ENCODE measurements around the gene TTC28. TPM values are rescaled to one million over a fixed set of nuclear protein-coding genes. Genes with fewer than 3 reads are reported as not detected.

The TTC28 gene
- total RNA-seq, 1 experiment from 2014 or later: 0.12 TPM

DNA sequence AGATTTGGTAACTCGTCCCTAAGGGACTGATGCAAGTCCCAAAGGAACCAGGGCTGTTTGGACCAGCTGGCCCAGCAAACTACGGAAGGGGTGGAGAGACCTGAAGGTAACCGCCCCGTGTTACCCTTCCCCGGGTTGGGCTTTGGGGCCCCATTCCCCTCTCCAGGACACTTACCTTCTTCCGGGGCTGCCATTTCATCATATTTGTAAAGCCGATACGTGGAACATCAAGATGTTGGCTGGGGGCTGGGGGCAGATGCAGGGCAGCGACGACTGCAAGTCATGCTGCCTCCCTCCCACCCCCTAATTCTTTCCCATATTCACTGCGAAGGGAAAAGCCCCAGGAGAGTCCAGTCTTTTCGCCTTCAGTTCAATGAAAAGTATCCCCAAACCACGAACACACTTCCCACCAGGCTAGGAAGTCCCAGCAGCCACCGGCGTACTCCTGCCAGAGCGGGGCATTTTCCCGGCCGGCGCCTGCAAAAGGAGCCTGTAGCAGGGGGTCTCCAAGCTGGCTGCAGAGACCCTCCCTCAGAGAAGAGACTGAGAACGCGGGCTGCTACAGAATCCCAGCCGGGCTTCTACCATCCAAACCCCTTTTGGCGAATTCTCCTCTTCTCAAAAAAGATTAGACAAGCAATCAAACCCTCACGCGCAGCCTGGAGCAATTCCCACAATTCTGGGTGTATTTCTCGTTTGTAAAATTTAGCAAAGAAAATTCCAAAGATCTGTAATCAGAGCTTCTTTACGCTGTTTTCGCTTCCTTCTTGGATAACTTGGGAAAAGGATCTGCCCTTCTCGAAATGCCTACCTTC, 236.7 kb downstream of the TTC28 start:
- H3K9me2 ChIP-seq (ENCODE audit: insufficient read depth): no peaks in the 10 kb centered on the region
- TF ChIP-seq CEBPB (IDR thresholded peaks at IDR 0.05; ENCODE audit: low read depth) (no peak), POLR2A (IDR thresholded peaks at IDR 0.05; ENCODE audit: borderline replicate concordance, extremely low read depth, insufficient read depth, insufficient read length) (no peak)
- TF ChIP-seq, protein P1, sequence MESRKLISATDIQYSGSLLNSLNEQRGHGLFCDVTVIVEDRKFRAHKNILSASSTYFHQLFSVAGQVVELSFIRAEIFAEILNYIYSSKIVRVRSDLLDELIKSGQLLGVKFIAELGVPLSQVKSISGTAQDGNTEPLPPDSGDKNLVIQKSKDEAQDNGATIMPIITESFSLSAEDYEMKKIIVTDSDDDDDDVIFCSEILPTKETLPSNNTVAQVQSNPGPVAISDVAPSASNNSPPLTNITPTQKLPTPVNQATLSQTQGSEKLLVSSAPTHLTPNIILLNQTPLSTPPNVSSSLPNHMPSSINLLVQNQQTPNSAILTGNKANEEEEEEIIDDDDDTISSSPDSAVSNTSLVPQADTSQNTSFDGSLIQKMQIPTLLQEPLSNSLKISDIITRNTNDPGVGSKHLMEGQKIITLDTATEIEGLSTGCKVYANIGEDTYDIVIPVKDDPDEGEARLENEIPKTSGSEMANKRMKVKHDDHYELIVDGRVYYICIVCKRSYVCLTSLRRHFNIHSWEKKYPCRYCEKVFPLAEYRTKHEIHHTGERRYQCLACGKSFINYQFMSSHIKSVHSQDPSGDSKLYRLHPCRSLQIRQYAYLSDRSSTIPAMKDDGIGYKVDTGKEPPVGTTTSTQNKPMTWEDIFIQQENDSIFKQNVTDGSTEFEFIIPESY (IDR thresholded peaks at IDR 0.05; ENCODE audit: extremely low read depth, insufficient replicate concordance, low read length): no peak
- TF ChIP-seq, protein P2, sequence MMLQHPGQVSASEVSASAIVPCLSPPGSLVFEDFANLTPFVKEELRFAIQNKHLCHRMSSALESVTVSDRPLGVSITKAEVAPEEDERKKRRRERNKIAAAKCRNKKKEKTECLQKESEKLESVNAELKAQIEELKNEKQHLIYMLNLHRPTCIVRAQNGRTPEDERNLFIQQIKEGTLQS (IDR thresholded peaks at IDR 0.05): no peak
- TF ChIP-seq, protein P3, sequence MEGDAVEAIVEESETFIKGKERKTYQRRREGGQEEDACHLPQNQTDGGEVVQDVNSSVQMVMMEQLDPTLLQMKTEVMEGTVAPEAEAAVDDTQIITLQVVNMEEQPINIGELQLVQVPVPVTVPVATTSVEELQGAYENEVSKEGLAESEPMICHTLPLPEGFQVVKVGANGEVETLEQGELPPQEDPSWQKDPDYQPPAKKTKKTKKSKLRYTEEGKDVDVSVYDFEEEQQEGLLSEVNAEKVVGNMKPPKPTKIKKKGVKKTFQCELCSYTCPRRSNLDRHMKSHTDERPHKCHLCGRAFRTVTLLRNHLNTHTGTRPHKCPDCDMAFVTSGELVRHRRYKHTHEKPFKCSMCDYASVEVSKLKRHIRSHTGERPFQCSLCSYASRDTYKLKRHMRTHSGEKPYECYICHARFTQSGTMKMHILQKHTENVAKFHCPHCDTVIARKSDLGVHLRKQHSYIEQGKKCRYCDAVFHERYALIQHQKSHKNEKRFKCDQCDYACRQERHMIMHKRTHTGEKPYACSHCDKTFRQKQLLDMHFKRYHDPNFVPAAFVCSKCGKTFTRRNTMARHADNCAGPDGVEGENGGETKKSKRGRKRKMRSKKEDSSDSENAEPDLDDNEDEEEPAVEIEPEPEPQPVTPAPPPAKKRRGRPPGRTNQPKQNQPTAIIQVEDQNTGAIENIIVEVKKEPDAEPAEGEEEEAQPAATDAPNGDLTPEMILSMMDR (IDR thresholded peaks at IDR 0.05 in 2 of 3, conservative IDR thresholded peaks at IDR 0.05 in 1 of 3; ENCODE audit: borderline replicate concordance in 1 of 3, insufficient read depth in 1 of 3, low read depth in 2 of 3, low read length in 2 of 3): no peak
- TF ChIP-seq, protein P4, sequence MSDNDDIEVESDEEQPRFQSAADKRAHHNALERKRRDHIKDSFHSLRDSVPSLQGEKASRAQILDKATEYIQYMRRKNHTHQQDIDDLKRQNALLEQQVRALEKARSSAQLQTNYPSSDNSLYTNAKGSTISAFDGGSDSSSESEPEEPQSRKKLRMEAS (IDR thresholded peaks at IDR 0.05): no peak
- BruUV-seq (replicated peaks): no TSS peak
- no peak overlapping the region for H3K9ac ChIP-seq (ENCODE audit: low read length)
- H3K4me1 ChIP-seq (ENCODE audit: control insufficient read depth in 1 of 2, insufficient read depth in 2 of 2, low read length in 2 of 2): no peaks in the 10 kb centered on the region
- H2AFZ ChIP-seq (ENCODE audit: low read depth, low read length, poor library complexity, severe bottlenecking): no peak overlapping the region
- CTCF ChIA-PET: no interaction called here
- RAD21 ChIA-PET (ENCODE audit: low non-redundant PET in 1 of 2, low total read pairs in 2 of 2, uncharacterized antibody in 2 of 2, unreplicated experiment in 2 of 2): no interaction called here
- POLR2A ChIA-PET: no interaction called here
- H3K9me3 ChIP-seq (ENCODE audit: control insufficient read depth in 1 of 2, insufficient read depth in 1 of 2, low read depth in 1 of 2, low read length in 2 of 2): no peaks in the 10 kb centered on the region
- H4K20me1 ChIP-seq (ENCODE audit: insufficient read depth): no peaks in the 10 kb centered on the region
- intact Hi-C loops (cut with micrococcal nuclease): loop anchor here (5.0 kb wide), 1 partner anchor 391 kb away; no protein-coding TSS in a partner anchor
- H3K4me2 ChIP-seq (ENCODE audit: low read length): no peak overlapping the region
- no peaks in the 10 kb centered on the region for H3K36me3 ChIP-seq (ENCODE audit: control insufficient read depth in 1 of 2, insufficient read depth in 2 of 2, low read length in 2 of 2)
- no peaks in the 10 kb centered on the region for H3K79me2 ChIP-seq (ENCODE audit: insufficient read depth, low read length)
- H3K4me3 ChIP-seq (replicated peaks in 1 of 2; ENCODE audit: low read depth in 1 of 2, low read length in 2 of 2): no peak overlapping the region
- DNase-seq (ENCODE audit: low read depth, low spot score) (no peak), ATAC-seq (peak; percentile 10; the same call in 1 of the 2 replicates)
- peaks cover 77% of the 10 kb centered on the region for H3K27me3 ChIP-seq (ENCODE audit: insufficient read depth, low read length)
- no peak overlapping the region for H3K27ac ChIP-seq (ENCODE audit: low read depth, low read length)
